Neural progenitor cell (in vitro differentiated cells): ENCODE results near the gene ARID5A. TPM values are rescaled to one million over a fixed set of nuclear protein-coding genes. Genes with fewer than 3 reads are reported as not detected.

Experiments used
- DNase-seq: peaks from one replicate; pipeline ENCODE4 v3.0.0-alpha.2; 2016; ENCODE audit warnings: low spot score
- H2AFZ ChIP-seq: fragments of 200-600 bp; sonication (generic); replicated peaks from 2 replicates; pipeline ENCODE4 v1.6.1; 2016; ENCODE audit warnings: antibody characterized with exemption
- H3F3A ChIP-seq: fragments of 200-600 bp; sonication (generic); 2 replicates; pipeline ENCODE4 v1.6.1; 2016; ENCODE audit warnings: antibody characterized with exemption, low read depth
- H3K27ac ChIP-seq: fragments of 200-600 bp; sonication (generic); 2 replicates; pipeline ENCODE4 v1.5.1; 2016; ENCODE audit warnings: mild to moderate bottlenecking
- H3K27me3 ChIP-seq: fragments of 200-600 bp; sonication (generic); 2 replicates; pipeline ENCODE4 v1.6.1; 2016; ENCODE audit warnings: mild to moderate bottlenecking, moderate library complexity
- H3K36me3 ChIP-seq: fragments of 200-600 bp; sonication (generic); 2 replicates; pipeline ENCODE4 v1.5.1; 2016
- H3K4me1 ChIP-seq: fragments of 200-600 bp; sonication (generic); 2 replicates; pipeline ENCODE4 v1.6.1; 2016; ENCODE audit warnings: mixed run types
- H3K4me2 ChIP-seq: fragments of 200-600 bp; sonication (generic); 2 replicates; pipeline ENCODE4 v1.6.1; 2016
- H3K4me3 ChIP-seq: fragments of 200-600 bp; sonication (generic); 2 replicates; pipeline ENCODE4 v1.5.1; 2016
- H3K79me2 ChIP-seq: fragments of 200-600 bp; sonication (generic); 2 replicates; pipeline ENCODE4 v1.6.1; 2016; ENCODE audit warnings: low read depth
- H3K9ac ChIP-seq: fragments of 200-600 bp; sonication (generic); 2 replicates; pipeline ENCODE4 v1.6.1; 2016
- H3K9me3 ChIP-seq: fragments of 200-600 bp; sonication (generic); 2 replicates; pipeline ENCODE4 v1.5.1; 2016; ENCODE audit warnings: low read depth
- H4K20me1 ChIP-seq: fragments of 200-600 bp; sonication (generic); 2 replicates; pipeline ENCODE4 v1.6.1; 2016; ENCODE audit warnings: low read depth
- H3K27ac Mint-ChIP-seq: 3 replicates; pipeline ENCODE4 v1.8.0; 2021; ENCODE audit warnings: mixed read lengths
- H3K27me3 Mint-ChIP-seq: 2 replicates; pipeline ENCODE4 v1.8.0; 2022; ENCODE audit warnings: low read depth, mild to moderate bottlenecking, inconsistent platforms, moderate library complexity, mixed read lengths; ENCODE audit not compliant: insufficient read depth
- H3K36me3 Mint-ChIP-seq: 3 replicates; pipeline ENCODE4 v1.8.0; 2021; ENCODE audit warnings: mixed read lengths
- H3K4me1 Mint-ChIP-seq: 3 replicates; pipeline ENCODE4 v1.8.0; 2021; ENCODE audit warnings: mixed read lengths
- H3K4me3 Mint-ChIP-seq: 3 replicates; pipeline ENCODE4 v1.8.0; 2021; ENCODE audit warnings: mild to moderate bottlenecking, moderate library complexity, mixed read lengths
- H3K9me3 Mint-ChIP-seq: 3 replicates; pipeline ENCODE4 v1.8.0; 2020; ENCODE audit warnings: mixed read lengths
- EZH2 ChIP-seq: fragments of 200-600 bp; sonication (generic); IDR thresholded peaks from 2 replicates; pipeline ENCODE4 v1.6.1; 2017; ENCODE audit warnings: antibody characterized with exemption, mild to moderate bottlenecking, moderate library complexity
- EZH2phosphoT487 ChIP-seq: fragments of 200-600 bp; sonication (generic); IDR thresholded peaks from 2 replicates; pipeline ENCODE4 v1.6.1; 2017; ENCODE audit warnings: antibody characterized with exemption
- total RNA-seq: library from RNA; depleted of rRNA; stranded (reverse); fragments of >200 nt; gene quantifications from 2 replicates; pipeline ENCODE4 v1.2.3, GENCODE V29; 2015; ENCODE audit warnings: low replicate concordance
- TF ChIP-seq, protein P1 (sequence below): fragments of 200-600 bp; sonication (generic); IDR thresholded peaks from 2 replicates; pipeline ENCODE4 v1.5.1; 2017; ENCODE audit warnings: antibody characterized with exemption, mild to moderate bottlenecking

ARID5A gene
- total RNA-seq, 1 donor from 2014 or later = 0.75 TPM

DNA sequence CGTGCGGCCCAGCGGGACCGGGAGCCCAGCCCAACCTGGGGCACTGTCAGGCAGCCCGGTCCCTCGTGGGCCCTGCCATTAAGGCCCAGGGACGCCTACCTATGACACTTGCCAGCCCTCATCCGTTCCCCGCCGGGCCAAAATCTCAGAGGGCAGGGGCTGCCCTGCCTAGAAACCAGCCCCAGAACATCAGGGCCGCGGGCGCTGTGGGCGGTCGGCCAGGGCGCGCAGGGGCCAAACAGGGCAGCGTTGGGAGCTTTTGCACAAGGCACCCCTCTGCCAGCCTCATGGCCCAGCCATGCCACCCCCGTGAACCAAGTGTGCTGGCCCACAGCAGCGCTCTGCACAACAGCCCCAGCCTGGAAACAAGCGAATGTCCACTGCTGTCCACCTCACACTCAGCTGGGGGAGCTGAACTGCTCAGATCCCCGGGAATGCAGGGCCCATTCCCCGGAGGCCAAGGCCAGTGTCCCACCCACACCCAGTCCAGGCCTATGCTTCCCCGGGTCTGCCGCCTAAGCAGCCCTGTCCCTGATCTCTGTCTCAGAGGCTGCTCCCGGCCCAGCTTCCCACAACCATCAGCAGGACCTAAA lies 27.9 kb upstream of the ARID5A start:
- H3K4me1 Mint-ChIP-seq = peaks cover 18% of the 10 kb centered on the region
- no peak for DNase-seq
- Histone ChIP-seq H3K27me3 (peaks cover 42% of the 10 kb centered on the region), H3K4me3 (peak overlapping the region; percentile 29), H3K36me3 (no peaks in the 10 kb centered on the region), H3K27ac (no peak overlapping the region), H4K20me1 (no peaks in the 10 kb centered on the region), H3K9me3 (no peaks in the 10 kb centered on the region), H2AFZ (peak overlapping the region; percentile 47), H3K79me2 (no peaks in the 10 kb centered on the region), H3K4me2 (peak overlapping the region; percentile 67), H3F3A (peaks cover 5% of the 10 kb centered on the region), H3K4me1 (no peaks in the 10 kb centered on the region), H3K9ac (no peak overlapping the region)
- peaks cover 17% of the 10 kb centered on the region for H3K27me3 Mint-ChIP-seq
- TF ChIP-seq EZH2phosphoT487 (no peak), EZH2 (no peak)
- TF ChIP-seq, protein P1, sequence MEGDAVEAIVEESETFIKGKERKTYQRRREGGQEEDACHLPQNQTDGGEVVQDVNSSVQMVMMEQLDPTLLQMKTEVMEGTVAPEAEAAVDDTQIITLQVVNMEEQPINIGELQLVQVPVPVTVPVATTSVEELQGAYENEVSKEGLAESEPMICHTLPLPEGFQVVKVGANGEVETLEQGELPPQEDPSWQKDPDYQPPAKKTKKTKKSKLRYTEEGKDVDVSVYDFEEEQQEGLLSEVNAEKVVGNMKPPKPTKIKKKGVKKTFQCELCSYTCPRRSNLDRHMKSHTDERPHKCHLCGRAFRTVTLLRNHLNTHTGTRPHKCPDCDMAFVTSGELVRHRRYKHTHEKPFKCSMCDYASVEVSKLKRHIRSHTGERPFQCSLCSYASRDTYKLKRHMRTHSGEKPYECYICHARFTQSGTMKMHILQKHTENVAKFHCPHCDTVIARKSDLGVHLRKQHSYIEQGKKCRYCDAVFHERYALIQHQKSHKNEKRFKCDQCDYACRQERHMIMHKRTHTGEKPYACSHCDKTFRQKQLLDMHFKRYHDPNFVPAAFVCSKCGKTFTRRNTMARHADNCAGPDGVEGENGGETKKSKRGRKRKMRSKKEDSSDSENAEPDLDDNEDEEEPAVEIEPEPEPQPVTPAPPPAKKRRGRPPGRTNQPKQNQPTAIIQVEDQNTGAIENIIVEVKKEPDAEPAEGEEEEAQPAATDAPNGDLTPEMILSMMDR = no peak
- H3K36me3 Mint-ChIP-seq = no peaks in the 10 kb centered on the region
- H3K4me3 Mint-ChIP-seq = peak overlapping the region; percentile 52
- no peaks in the 10 kb centered on the region for H3K9me3 Mint-ChIP-seq
- H3K27ac Mint-ChIP-seq = no peak overlapping the region

DNA sequence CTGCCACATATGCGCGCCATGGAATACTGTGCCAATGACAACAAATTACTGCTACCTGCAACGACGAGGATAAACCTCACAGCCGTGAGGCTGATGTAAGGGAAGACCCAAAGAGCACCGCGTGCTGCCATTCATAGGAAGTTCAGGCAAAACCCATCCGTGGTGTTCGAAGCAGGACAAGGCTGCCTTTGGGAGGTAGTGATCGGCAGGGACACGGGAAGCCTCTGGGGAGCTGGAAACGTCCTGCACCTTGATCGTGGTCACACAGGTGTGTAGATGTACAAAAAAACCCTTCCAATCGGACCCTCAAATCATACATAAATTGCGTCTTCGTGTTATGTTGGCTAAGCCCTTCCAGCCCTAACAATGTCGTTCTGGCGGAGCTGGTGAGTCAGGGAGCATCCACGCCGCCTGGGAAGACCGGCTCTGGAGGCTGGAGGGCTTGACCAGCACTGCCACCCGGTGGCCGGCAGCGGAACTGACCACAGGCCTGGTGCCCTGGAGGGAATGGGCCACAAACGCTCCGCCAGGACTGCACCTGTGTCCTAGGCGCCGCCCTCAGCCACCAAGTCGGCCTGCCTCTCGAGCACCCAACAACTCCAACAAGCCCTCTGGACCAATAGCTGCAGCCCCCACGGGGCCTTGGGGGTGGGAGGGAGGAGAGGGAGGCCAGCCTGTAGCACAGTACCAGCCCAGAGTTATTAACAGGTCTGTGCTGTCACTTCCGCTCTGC lies 27.3 kb upstream of the ARID5A start:
- Histone ChIP-seq H3K4me3 (no peak overlapping the region), H3K4me2 (peak overlapping the region; percentile 66), H3F3A (peaks cover 5% of the 10 kb centered on the region), H3K27ac (no peak overlapping the region), H3K4me1 (no peaks in the 10 kb centered on the region), H2AFZ (peak overlapping the region; percentile 88), H3K27me3 (peaks cover 42% of the 10 kb centered on the region), H3K36me3 (no peaks in the 10 kb centered on the region), H3K9ac (no peak overlapping the region), H4K20me1 (no peaks in the 10 kb centered on the region), H3K79me2 (no peaks in the 10 kb centered on the region), H3K9me3 (no peaks in the 10 kb centered on the region)
- TF ChIP-seq EZH2phosphoT487 = no peak
- TF ChIP-seq, protein P1 = peak; percentile 95
- Mint-ChIP-seq H3K27ac (no peak overlapping the region), H3K4me3 (peak overlapping the region; percentile 52), H3K4me1 (peaks cover 18% of the 10 kb centered on the region), H3K9me3 (no peaks in the 10 kb centered on the region), H3K27me3 (peaks cover 17% of the 10 kb centered on the region), H3K36me3 (no peaks in the 10 kb centered on the region)
- DNase-seq = peak; percentile 93

DNA sequence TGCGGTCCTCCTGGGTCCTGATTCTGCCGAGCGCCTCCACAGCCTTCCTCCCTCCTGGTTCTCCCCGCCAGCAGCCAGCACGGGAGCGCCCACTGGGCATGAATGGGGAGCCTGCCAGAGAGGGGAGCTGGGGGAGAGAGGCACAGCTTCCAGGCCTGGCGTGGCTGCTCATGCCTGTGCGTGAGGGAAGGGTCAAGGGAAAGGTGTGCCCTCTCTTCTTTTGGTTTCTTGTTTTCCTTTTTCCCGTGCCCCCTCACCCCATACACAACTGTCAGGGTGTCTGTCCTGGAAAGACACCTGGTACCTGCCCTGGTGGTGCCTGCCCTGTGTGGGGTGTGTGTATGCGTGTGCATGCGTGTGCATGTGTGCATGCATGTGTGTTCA lies 26.7 kb upstream of the ARID5A start:
- H3K4me3 Mint-ChIP-seq = no peak overlapping the region
- Histone ChIP-seq H3K4me2 (peak overlapping the region; percentile 66), H3K79me2 (no peaks in the 10 kb centered on the region), H3K4me3 (no peak overlapping the region), H3F3A (peaks cover 5% of the 10 kb centered on the region), H3K27ac (no peak overlapping the region), H3K27me3 (peaks cover 42% of the 10 kb centered on the region), H4K20me1 (no peaks in the 10 kb centered on the region), H2AFZ (peak overlapping the region; percentile 88), H3K36me3 (no peaks in the 10 kb centered on the region), H3K4me1 (no peaks in the 10 kb centered on the region), H3K9me3 (no peaks in the 10 kb centered on the region), H3K9ac (no peak overlapping the region)
- no peak overlapping the region for H3K27ac Mint-ChIP-seq
- DNase-seq = no peak
- H3K9me3 Mint-ChIP-seq = no peaks in the 10 kb centered on the region
- no peaks in the 10 kb centered on the region for H3K36me3 Mint-ChIP-seq
- peaks cover 18% of the 10 kb centered on the region for H3K4me1 Mint-ChIP-seq
- H3K27me3 Mint-ChIP-seq = peaks cover 17% of the 10 kb centered on the region
- TF ChIP-seq, protein P1 = no peak
- TF ChIP-seq EZH2 = no peak
- TF ChIP-seq EZH2phosphoT487 = no peak
